HG03457 (cell line): ENCODE results near the gene FOXN1.
"Not testable (repeated sequence)": the region's sequence is repeated elsewhere in the genome, so short reads cannot be mapped to it uniquely, and the experiment has no call there.

Experiments used
- ATAC-seq: cut with Tn5 transposase; IDR thresholded peaks from one replicate; pipeline ENCODE4 v1.9.1; 2021; ENCODE audit warnings: moderate number of reproducible peaks; ENCODE audit not compliant: unreplicated experiment

FOXN1 gene

GRCh38 chr17:28522281-28522680 is 16.1 kb downstream of the FOXN1 start:
- ATAC-seq, result not testable (repeated sequence)

DNA sequence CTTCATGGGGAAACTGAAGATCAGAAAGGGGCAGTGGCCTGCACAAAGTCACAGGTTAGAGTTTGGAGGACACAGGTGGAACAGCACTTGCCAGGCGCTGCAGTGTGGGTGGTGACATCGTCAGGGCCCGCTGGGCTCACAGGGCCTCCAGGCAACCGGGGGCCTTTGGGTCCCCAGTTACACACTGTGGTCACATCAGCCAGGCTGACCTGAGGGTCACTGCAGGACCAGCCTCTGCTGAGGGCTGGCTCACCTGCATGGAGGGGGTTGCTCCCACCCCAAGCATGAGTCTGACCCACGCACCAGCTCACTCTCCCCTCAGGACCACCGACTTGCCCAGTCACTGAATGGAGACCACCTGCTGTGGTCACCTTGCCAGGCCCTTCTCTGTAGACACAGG is 17.0 kb downstream of the FOXN1 start:
- ATAC-seq, result no peak

- ATAC-seq, result no peak
These were observed 17.7 kb downstream of the FOXN1 start for GRCh38 chr17:28523876-28524275.

GRCh38 chr17:28524476-28525424 is 18.6 kb downstream of the FOXN1 start:
- no peak for ATAC-seq

GRCh38 chr17:28526381-28526780 is 20.2 kb downstream of the FOXN1 start:
- no peak for ATAC-seq

GRCh38 chr17:28527181-28527681 is 21.1 kb downstream of the FOXN1 start:
- no peak for ATAC-seq

DNA sequence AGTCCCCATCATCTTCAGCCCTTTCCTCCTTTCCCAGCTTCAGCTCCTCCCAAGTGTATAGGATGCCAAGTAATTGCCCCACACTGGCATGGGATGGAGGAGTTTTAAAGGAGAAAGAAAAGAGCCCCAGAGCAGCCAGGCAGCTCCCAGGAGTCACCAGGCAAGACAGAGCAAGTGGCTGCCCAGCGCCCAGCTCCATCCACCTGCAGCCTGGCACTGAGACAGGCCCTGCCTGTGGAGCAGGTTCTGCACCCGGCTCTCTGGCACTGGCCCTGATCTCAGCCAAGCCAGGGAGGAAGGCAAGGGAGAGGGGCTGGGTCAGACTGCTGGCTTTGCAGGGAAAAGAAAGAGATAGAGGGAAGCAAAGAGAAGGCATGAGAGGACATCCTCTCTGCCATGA is 21.7 kb downstream of the FOXN1 start:
- ATAC-seq, result no peak

DNA sequence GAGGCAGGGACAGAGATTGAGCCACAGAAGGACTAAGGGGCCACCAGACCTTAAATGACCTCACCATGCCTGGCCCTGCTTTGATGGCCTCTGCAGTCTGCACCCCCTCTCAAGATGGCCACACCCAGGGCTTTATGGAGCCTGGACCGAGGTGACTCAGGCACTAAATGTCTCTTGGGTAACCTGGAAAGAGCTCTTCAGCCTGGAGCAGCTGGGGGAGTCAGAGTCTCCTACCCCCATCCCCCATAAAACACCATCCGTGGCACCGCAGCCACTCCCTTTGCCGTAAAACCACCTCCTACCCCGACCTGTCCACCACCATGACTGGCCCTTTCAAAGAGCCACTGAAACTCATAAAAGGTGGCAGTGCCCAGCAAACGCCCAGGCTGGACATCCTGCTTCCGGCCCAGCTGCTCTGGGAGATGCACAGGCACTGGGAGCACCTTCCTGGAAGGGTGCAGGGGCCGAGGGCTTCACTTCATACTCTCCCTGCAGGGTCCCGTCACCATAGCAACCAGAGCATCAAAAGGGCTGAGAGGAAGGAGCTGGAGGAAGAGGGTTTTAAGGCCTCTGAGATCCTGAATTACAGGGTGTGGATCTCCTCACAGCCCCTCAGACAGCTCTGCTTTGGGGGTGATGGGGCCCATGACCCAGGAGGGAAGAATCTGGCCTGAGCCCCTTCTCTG is 22.3 kb downstream of the FOXN1 start:
- ATAC-seq, result no peak

DNA sequence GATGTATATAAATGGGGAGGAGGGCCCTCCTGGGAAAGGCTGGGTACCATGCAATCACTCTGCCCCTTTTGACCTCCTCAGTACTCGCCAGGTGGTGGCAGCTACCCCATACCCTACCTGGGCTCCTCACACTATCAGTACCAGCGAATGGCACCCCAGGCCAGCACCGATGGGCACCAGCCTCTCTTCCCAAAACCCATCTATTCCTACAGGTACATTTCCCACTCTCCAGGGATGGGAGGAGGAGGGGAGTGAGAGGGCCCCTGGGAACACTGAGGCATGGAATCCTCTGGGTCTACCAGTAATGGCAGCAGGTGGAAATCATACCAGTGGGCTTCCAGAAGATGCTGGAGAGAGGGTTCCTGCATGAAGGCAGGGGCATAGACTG is 22.9 kb downstream of the FOXN1 start:
- ATAC-seq, result no peak

DNA sequence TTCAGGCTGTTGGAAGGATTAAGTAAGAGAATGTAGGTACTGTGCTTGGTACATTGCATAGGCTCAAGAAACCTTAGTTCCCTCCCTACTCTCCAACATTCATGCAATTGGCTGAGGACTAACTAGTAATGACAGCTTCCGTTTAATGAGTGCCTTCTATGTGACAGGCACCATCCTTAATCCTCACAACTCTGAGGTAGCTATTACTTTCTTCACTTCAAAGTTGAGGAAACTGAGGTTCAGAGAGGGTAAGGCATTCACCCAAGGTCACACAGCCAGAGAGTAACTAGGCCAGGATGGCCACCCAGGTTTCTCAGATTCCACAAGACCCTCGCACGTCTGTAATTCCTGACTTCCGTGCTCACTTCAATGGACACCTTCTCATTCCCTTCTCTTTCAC is 24.1 kb downstream of the FOXN1 start:
- ATAC-seq, result no peak

DNA sequence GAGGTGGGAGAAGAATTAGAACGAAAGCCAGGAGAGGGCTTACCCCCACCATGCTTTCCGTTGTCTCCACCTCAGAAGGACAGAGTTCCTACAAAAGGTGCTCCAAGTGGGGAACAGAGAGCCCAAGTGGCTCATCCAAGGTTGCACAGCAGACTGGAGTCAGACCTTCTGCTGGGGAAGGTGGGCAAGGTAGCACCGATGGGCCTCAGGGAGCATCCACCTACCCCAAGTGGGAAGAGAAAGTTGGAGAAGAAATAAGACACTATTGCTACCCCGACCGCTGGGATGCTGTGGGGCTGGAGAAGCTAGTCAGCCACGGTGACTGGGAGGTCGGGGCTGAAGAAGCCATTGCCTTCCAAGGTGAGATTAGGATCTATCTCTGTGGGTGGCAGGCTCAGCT is 24.8 kb downstream of the FOXN1 start:
- ATAC-seq, result no peak

- no peak for ATAC-seq
These were observed 26.2 kb downstream of the FOXN1 start for GRCh38 chr17:28532050-28532960.

GRCh38 chr17:28533091-28533807 is 27.1 kb downstream of the FOXN1 start:
- no peak for ATAC-seq

DNA sequence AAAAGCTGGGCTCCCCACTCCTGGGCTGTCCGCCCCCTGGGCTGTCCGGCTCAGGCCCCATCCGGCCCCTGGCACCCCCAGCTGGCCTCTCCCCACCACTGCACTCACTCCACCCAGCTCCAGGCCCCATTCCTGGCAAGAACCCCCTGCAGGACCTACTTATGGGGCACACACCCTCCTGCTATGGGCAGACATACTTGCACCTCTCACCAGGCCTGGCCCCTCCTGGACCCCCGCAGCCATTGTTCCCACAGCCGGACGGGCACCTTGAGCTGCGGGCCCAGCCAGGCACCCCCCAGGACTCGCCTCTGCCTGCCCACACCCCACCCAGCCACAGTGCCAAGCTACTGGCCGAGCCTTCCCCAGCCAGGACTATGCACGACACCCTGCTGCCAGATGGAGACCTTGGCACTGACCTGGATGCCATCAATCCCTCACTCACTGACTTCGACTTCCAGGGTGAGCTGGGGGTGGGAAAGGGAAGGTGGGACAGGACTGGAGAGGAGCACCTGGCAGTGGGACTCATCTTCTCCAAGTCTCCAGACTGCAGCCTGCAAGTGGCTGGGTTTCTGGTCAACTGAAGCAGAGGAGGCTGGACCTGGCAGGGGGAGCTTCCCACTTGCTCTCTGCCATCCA is 28.7 kb downstream of the FOXN1 start:
- no peak for ATAC-seq

DNA sequence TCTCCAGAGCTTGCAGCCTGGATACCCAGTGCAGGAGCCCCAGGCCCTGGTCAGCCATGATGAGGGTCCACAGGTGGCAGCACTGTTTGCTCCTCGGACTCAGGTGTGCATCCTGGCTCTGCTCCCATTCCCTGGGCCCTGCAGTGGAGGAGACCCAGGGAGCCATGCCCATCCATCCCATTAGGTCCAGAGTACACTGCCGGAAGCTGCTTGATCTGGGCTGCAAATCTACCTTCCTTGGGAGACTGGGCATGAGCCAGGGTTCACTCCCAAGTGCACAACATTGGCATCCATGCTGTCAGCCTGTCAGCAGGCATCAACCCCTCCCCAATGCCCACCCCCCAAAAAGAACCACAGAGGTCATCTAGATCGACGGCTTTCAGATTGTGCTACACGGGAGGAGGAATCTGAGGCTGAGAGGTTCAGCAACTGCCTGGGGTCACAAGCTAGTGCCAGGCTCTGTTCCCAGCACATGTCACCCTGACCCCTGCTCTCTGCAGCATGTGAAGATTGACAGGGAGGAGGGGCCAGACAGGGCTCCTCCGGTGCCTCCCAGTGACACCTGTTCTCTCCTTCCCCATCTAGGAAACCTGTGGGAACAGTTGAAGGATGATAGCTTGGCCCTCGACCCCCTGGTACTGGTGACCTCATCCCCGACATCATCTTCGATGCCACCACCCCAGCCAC is 30.5 kb downstream of the FOXN1 start:
- ATAC-seq, result no peak

DNA sequence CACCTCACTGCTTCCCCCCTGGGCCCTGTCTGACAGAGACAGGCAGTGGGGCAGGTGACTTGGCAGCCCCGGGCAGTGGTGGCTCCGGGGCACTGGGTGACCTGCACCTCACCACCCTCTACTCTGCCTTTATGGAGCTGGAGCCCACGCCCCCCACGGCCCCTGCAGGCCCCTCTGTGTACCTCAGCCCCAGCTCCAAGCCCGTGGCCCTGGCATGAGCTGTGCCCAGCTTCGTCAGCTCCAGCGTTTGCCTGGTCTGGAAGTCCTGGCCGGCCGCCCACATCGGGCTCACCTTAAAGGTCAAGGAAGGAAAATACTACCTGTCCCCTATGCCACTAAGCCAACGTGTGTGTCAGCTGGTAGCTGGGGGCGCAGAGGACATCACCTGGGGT is 31.1 kb downstream of the FOXN1 start:
- no peak for ATAC-seq

- ATAC-seq, result no peak
These were observed 32.2 kb downstream of the FOXN1 start for GRCh38 chr17:28538296-28538895.

GRCh38 chr17:28540231-28540630 is 34.1 kb downstream of the FOXN1 start:
- ATAC-seq, result no peak

DNA sequence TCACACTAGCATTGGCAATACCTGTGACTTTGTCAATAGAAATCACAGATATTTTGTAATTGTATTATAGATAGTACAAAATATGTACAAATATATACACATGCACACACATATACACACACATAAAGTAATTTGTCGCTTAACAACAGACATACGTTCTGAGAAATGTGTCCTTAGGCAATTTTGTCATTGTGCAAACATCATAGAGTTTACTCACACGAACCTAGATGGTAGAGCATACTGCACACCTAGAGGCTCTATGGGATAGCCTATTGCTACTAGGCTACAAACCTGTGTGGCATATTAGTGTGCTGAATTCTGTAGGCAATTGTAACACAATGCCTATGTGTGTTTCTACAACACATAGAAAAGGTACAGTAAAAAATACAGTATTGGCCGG is 35.3 kb downstream of the FOXN1 start:
- ATAC-seq, result no peak
